ENCODE results near the gene CXXC5.

DNA sequence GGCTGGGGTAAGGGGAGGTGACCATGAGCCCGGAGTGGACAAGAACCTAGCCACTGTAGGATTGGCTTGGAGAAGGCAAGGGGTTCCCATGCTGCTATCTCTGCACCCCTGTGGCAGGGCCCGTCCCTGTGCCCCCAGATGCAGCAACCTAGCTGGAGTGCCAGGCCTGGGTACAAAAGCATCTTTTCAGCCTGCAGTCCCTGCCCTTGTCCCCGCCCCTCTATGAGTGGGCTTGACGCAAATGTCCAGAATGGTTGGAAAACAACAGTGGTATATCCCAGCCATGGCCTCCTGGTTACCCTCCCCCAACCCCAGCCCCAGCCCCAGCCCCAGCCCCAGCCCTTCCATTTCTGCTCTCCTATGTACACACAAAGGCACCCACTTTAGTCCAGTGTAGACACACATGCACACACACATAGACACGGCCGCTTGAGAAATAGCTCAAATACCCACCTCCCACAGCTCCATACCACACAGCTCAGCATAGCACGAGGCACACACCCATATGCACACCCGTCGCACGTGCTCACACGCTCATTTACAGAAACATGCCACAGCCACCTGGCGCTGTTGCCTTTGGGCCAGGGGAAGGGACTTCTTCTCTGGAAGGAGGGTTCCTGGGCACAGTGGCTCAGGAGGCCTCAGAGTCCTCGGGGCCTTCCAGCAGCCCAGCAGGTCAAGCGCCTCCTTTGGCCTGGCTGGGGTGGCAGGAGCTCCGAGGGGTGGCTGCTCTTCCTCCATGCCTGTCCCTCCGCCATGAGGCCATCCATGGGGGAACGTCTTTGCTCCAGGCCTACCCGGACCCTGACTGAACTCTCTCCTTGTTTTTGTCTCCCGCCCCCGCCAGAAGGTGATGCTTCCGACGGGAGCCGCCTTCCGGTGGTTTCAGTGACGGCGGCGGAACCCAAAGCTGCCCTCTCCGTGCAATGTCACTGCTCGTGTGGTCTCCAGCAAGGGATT, 34.1 kb downstream of the CXXC5 start:
- TF ChIP-seq CTCF (IDR thresholded peaks at IDR 0.05) (no peak), SIN3A (IDR thresholded peaks at IDR 0.05; ENCODE audit: borderline replicate concordance, insufficient read depth, low read depth, low read length) (no peak), REST (IDR thresholded peaks at IDR 0.05; ENCODE audit: insufficient read depth in 1 of 2, low read depth in 2 of 2, low read length in 1 of 2) (no peak)

Measured in Panc1 (cell line).